PC-3 (cell line): ENCODE measurements around the gene TATDN3.

Experiments used
- EZH2 ChIP-seq: fragments of 300-600 bp; sonication (generic); IDR thresholded peaks from one replicate; pipeline ENCODE4 v1.6.1; 2017; ENCODE audit warnings: antibody characterized with exemption, mild to moderate bottlenecking, low read length; ENCODE audit not compliant: unreplicated experiment
- EZH2phosphoT487 ChIP-seq: fragments of 300-600 bp; sonication (generic); IDR thresholded peaks from 2 replicates; pipeline ENCODE4 v1.6.1; 2018; ENCODE audit warnings: mild to moderate bottlenecking, antibody characterized with exemption, low read length, borderline replicate concordance
- TF ChIP-seq, protein P1 (sequence below): fragments of 300-600 bp; sonication (generic); conservative IDR thresholded peaks from 2 replicates; pipeline ENCODE4 v1.5.1; 2017; ENCODE audit warnings: antibody characterized with exemption, low read depth, mild to moderate bottlenecking, low read length

DNA sequence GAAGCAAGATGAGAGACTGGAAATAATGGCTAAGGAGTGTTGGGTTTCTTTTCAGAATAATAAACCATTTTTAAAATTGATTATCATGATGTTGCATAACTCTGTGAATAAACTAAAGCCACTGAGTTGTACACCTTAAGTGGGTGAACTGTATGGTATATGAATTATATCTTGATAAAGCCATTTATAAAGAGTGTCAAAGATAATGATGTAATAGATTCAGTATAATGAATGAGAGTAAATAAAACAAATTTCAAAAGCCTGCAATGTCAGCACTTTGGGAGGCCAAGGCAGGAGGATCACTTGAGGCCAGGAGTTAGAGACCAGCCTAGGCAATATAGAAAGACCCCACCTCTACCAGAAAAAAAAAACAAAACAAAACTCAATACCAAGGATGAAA is 16.5 kb upstream of the TATDN3 start:
- TF ChIP-seq, protein P1, sequence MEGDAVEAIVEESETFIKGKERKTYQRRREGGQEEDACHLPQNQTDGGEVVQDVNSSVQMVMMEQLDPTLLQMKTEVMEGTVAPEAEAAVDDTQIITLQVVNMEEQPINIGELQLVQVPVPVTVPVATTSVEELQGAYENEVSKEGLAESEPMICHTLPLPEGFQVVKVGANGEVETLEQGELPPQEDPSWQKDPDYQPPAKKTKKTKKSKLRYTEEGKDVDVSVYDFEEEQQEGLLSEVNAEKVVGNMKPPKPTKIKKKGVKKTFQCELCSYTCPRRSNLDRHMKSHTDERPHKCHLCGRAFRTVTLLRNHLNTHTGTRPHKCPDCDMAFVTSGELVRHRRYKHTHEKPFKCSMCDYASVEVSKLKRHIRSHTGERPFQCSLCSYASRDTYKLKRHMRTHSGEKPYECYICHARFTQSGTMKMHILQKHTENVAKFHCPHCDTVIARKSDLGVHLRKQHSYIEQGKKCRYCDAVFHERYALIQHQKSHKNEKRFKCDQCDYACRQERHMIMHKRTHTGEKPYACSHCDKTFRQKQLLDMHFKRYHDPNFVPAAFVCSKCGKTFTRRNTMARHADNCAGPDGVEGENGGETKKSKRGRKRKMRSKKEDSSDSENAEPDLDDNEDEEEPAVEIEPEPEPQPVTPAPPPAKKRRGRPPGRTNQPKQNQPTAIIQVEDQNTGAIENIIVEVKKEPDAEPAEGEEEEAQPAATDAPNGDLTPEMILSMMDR = no peak
- no peak for TF ChIP-seq EZH2phosphoT487
- no peak for TF ChIP-seq EZH2
